ENCODE measurements around the gene CLASP1. TPM values are rescaled to one million over a fixed set of nuclear protein-coding genes. Genes with fewer than 3 reads are reported as not detected.
"Not testable (repeated sequence)": the region's sequence is repeated elsewhere in the genome, so short reads cannot be mapped to it uniquely, and the experiment has no call there.

Gene CLASP1
- total and polyA plus RNA-seq, 2 donors (not counting 3 experiments of a cell fraction or from before 2014, with no cell fraction given), result 10.0 to 57.9 TPM

DNA sequence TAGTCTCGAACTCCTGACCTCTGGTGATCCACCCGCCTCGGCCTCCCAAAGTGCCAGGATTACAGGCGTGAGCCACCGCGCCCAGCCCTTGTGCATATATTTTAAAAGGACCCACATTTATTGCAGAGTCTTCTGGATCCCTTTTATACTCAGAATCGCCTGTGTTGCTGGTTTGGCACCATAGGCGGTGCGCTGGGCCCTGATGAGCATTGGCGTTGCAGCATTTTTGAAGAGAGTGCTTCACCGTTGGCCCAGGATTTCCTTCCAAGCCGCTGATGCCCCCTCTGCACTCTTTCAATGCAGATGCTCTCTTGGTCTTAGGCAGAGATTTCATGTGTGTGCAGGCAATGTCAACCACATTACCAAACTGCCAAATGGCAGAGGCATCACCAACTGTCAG lies 350.8 kb downstream of the CLASP1 start:
- no peak for FAIRE-seq
- intact Hi-C loops (cut with micrococcal nuclease), result no loop called here
- Histone ChIP-seq H3K9ac (replicated peaks; ENCODE audit: extremely low read depth, insufficient read depth, low read length) (no peak overlapping the region), H2AFZ (ENCODE audit: low read depth, low read length) (no peak overlapping the region), H3K9me1 (replicated peaks; ENCODE audit: control insufficient read depth, extremely low read depth, insufficient read depth, low read length) (no peaks in the 10 kb centered on the region), H3K27ac (ENCODE audit: insufficient read depth, low read depth, low read length) (no peak overlapping the region), H3K79me2 (ENCODE audit: control insufficient read depth, insufficient read depth, low read length) (no peaks in the 10 kb centered on the region), H3K4me3 (replicated peaks in 1 of 3; ENCODE audit: insufficient read depth in 1 of 3, low read depth in 1 of 3, low read length in 3 of 3) (no peak overlapping the region), H3K36me3 (ENCODE audit: control insufficient read depth in 2 of 2, extremely low read depth in 1 of 2, insufficient read depth in 2 of 2, low read length in 2 of 2) (no peaks in the 10 kb centered on the region), H3K4me1 (ENCODE audit: control insufficient read depth, extremely low read depth, insufficient read depth, low read length) (no peaks in the 10 kb centered on the region), H3K4me2 (ENCODE audit: insufficient read depth, low read length) (no peak overlapping the region), H3K27me3 (ENCODE audit: control insufficient read depth in 2 of 2, insufficient read depth in 2 of 2, low read length in 2 of 2) (no peaks in the 10 kb centered on the region), H4K20me1 (replicated peaks; ENCODE audit: control insufficient read depth, extremely low read depth, insufficient read depth, low read length) (no peaks in the 10 kb centered on the region), H3K9me3 (replicated peaks; ENCODE audit: control insufficient read depth, insufficient read depth, low read length) (no peaks in the 10 kb centered on the region)
- dilution Hi-C loops (cut with MboI; ENCODE audit: extremely low pct_ligation_motif_present, low sequenced_read_pairs), result no loop called here
- BruUV-seq (replicated peaks), result no TSS peak
- TF ChIP-seq MAX (IDR thresholded peaks at IDR 0.05; ENCODE audit: insufficient read depth, insufficient read length) (no peak), MYC (IDR thresholded peaks at IDR 0.05; ENCODE audit: low read depth, low read length) (no peak), JUN (IDR thresholded peaks at IDR 0.05; ENCODE audit: borderline replicate concordance, insufficient read depth, insufficient read length, low read depth) (no peak), GATA2 (IDR thresholded peaks at IDR 0.05; ENCODE audit: insufficient read depth, insufficient read length, low read depth, low read length) (no peak), EZH2 (IDR thresholded peaks at IDR 0.05; ENCODE audit: borderline replicate concordance, low read depth, low read length, severe bottlenecking) (no peak), POLR2AphosphoS5 (IDR thresholded peaks at IDR 0.05; ENCODE audit: insufficient read depth, low read depth, low read length) (no peak), FOS (IDR thresholded peaks at IDR 0.05; ENCODE audit: borderline replicate concordance, insufficient read depth, low read length) (no peak), POLR2A (IDR thresholded peaks at IDR 0.05; ENCODE audit: low read depth, low read length) (no peak)
- TF ChIP-seq, protein P1, sequence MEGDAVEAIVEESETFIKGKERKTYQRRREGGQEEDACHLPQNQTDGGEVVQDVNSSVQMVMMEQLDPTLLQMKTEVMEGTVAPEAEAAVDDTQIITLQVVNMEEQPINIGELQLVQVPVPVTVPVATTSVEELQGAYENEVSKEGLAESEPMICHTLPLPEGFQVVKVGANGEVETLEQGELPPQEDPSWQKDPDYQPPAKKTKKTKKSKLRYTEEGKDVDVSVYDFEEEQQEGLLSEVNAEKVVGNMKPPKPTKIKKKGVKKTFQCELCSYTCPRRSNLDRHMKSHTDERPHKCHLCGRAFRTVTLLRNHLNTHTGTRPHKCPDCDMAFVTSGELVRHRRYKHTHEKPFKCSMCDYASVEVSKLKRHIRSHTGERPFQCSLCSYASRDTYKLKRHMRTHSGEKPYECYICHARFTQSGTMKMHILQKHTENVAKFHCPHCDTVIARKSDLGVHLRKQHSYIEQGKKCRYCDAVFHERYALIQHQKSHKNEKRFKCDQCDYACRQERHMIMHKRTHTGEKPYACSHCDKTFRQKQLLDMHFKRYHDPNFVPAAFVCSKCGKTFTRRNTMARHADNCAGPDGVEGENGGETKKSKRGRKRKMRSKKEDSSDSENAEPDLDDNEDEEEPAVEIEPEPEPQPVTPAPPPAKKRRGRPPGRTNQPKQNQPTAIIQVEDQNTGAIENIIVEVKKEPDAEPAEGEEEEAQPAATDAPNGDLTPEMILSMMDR (IDR thresholded peaks at IDR 0.05; ENCODE audit: extremely low read depth in 1 of 2, insufficient read depth in 1 of 2, low read depth in 1 of 2, low read length in 2 of 2), result no peak
- CTCF ChIA-PET, result interaction anchor here (2.0 to 2.5 kb wide), 2 partner anchors 12 to 203 kb away, joined by 6 to 9 read pairs; no protein-coding TSS in a partner anchor
- POLR2A ChIA-PET, result no interaction called here
- no peak for DNase-seq (ENCODE audit: low read depth, low spot score)

DNA sequence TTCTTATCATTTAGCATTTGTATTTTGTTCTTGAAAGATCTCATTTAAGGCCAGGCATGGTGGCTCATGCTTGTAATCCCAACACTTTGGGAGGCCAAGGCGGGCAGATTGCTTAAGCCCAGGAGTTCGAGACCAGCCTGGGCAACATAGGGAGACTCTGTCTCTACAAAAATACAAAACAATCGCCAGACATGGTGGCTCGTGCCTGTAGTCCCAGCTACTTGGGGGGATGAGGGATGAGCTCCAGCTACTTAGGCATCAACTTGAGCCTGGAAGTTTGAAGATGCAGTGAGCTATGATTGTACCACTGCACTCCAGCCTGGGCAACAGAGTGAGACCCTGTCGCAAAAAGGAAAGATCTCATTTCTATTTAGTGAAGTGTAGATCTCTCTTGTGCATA lies 351.4 kb downstream of the CLASP1 start:
- dilution Hi-C loops (cut with MboI; ENCODE audit: extremely low pct_ligation_motif_present, low sequenced_read_pairs); BruUV-seq (replicated peaks); H3K9me3 ChIP-seq (replicated peaks; ENCODE audit: control insufficient read depth, insufficient read depth, low read length); DNase-seq (ENCODE audit: low read depth, low spot score); H3K4me1 ChIP-seq (ENCODE audit: control insufficient read depth, extremely low read depth, insufficient read depth, low read length); H3K79me2 ChIP-seq (ENCODE audit: control insufficient read depth, insufficient read depth, low read length); H4K20me1 ChIP-seq (replicated peaks; ENCODE audit: control insufficient read depth, extremely low read depth, insufficient read depth, low read length); H3K4me2 ChIP-seq (ENCODE audit: insufficient read depth, low read length); H3K36me3 ChIP-seq (ENCODE audit: control insufficient read depth in 2 of 2, extremely low read depth in 1 of 2, insufficient read depth in 2 of 2, low read length in 2 of 2); H3K9ac ChIP-seq (replicated peaks; ENCODE audit: extremely low read depth, insufficient read depth, low read length); H3K27me3 ChIP-seq (ENCODE audit: control insufficient read depth in 2 of 2, insufficient read depth in 2 of 2, low read length in 2 of 2); H3K9me1 ChIP-seq (replicated peaks; ENCODE audit: control insufficient read depth, extremely low read depth, insufficient read depth, low read length); intact Hi-C loops (cut with micrococcal nuclease); H3K27ac ChIP-seq (ENCODE audit: insufficient read depth, low read depth, low read length); H2AFZ ChIP-seq (ENCODE audit: low read depth, low read length); POLR2A ChIA-PET; H3K4me3 ChIP-seq (replicated peaks in 1 of 3; ENCODE audit: insufficient read depth in 1 of 3, low read depth in 1 of 3, low read length in 3 of 3); FAIRE-seq: not testable (repeated sequence)
- CTCF ChIA-PET, result interaction anchor here (1.7 to 2.5 kb wide), 2 partner anchors 11 to 203 kb away, joined by 4 to 9 read pairs; no protein-coding TSS in a partner anchor

Data from endothelial cell of umbilical vein (primary cell).